Kidney (tissue), 14 donors: ENCODE data around the gene PAK6. TPM values are rescaled to one million over a fixed set of nuclear protein-coding genes. Genes with fewer than 3 reads are reported as not detected.
A peak's percentile ranks its signal among the peaks of the same experiment; 100 is the strongest.

Source experiments
- DNase-seq, 5 donors: peaks; one replicate each; pipeline ENCODE4 v3.0.0-alpha.2; 2013 to 2020
- FAIRE-seq: peaks from 2 replicates; lab custom pipeline; 2012; peaks lifted over from hg19 to GRCh38; lab: Jason Lieb, UNC
- H3K27ac ChIP-seq, 2 donors: one replicate each; pipeline ENCODE4 v1.7.0; 2013; ENCODE audit warnings: low read depth in 2 of 2, low read length in 2 of 2, inconsistent platforms in 1 of 2
- H3K27me3 ChIP-seq: one replicate; pipeline ENCODE4 v1.7.1; 2013; ENCODE audit warnings: low read length, inconsistent platforms; ENCODE audit not compliant: control insufficient read depth, insufficient read depth
- H3K36me3 ChIP-seq, 3 donors: one replicate each; pipeline versions ENCODE4 v1.7.0 to v1.7.1; 2013; ENCODE audit warnings: low read length in 3 of 3, control low read depth in 1 of 3, inconsistent platforms in 1 of 3; ENCODE audit not compliant: insufficient read depth in 3 of 3, control insufficient read depth in 2 of 3
- H3K4me1 ChIP-seq, 3 donors: one replicate each; pipeline versions ENCODE4 v1.7.0 to v1.7.1; 2013; ENCODE audit warnings: low read length in 3 of 3, inconsistent platforms in 1 of 3, low read depth in 1 of 3; ENCODE audit not compliant: control insufficient read depth in 2 of 3, insufficient read depth in 2 of 3
- H3K4me3 ChIP-seq, 3 donors: one replicate each; pipeline versions ENCODE4 v1.7.0 to v1.8.1; 2013; ENCODE audit warnings: low read length in 3 of 3, control low read depth in 1 of 3, inconsistent platforms in 1 of 3
- H3K9ac ChIP-seq, 3 donors: one replicate each; pipeline versions ENCODE4 v1.7.0 to v1.7.1; 2013; ENCODE audit warnings: low read length in 3 of 3, control low read depth in 1 of 3, inconsistent platforms in 1 of 3
- H3K9me3 ChIP-seq, 3 donors: one replicate each; pipeline versions ENCODE4 v1.7.0 to v1.7.1; 2013; ENCODE audit warnings: low read length in 3 of 3, control low read depth in 1 of 3, inconsistent platforms in 1 of 3; ENCODE audit not compliant: control insufficient read depth in 2 of 3, insufficient read depth in 1 of 3
- intact Hi-C: fragments of 100-400 bp; cut with DNase I; formaldehyde crosslinking; loops from one replicate; pipeline ENCODE4 v1.11.1; 2022
- polyA plus RNA-seq: library from polyadenylated mRNA; stranded (reverse); fragments of 350-450 nt; fragmentation: Illumina TruSeq; extraction: RNeasy Lipid Tissue Mini Kit (QIAGEN cat#74804); gene quantifications from one replicate; pipeline ENCODE4 v1.2.3, GENCODE V29; 2014; ENCODE audit warnings: low read depth, low replicate concordance; ENCODE audit not compliant: insufficient read depth
- total RNA-seq: library from RNA; stranded (reverse); fragmentation: NEBNext Ultra II Directional; extraction: Animal tissue kit (Norgen Biotek cat#: 25700); gene quantifications from one replicate; pipeline ENCODE4 v1.2.1, GENCODE V29; 2021
- TF ChIP-seq, protein P1 (sequence below): IDR thresholded peaks from 3 replicates; pipeline ENCODE4 v1.5.1; 2012; ENCODE audit warnings: mild to moderate bottlenecking, moderate library complexity, borderline replicate concordance; ENCODE audit not compliant: insufficient read depth; ENCODE audit errors: extremely low read depth
- donor health status: control.
- donor health status: control.
- donor health status: control.
- donor health status: control.
- donor health status: control.
- donor health status: DM: yes; HTN: yes; CAD: no.
- donor health status: Normal renal cell carcinoma (clear cell type).

The PAK6 gene
- total and polyA plus RNA-seq, 2 donors from 2014 or later = 8.1 to 11.9 TPM

DNA sequence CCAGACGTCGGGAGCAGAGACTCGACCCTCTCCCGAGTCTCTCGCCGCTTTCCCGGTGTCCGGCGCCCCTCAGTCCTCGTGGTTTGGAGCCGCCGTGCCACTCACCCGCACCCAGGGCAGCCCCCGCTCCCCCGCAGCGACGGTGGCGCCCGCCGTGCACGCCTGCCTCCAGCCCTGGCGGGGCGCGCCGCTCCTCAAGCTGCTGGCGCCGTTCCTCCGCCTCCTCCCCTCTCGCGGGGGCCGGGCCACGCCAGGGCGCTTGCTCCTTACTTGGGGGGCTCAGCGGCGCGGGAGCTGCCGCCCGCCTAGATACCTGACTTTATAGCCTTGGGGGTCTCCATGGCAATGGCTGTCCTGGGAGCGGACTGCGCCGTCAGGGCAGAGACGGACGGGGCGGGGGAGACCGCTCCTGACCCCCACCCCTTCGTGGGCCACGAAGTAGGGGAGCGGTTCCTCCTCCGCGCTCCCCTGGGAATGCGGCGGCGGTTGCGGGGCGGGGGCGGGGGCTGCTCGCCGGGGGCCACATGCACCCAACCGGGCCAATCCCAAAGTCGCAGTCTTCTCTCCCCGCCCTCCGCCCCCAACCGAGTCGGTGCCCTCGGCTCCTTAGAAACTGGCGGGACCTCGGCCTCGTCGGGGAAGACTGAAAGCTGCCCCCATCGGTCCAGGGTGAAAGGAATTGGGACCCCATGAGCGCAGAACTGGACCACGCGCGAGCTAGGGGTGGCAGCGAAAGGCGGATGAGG, 44.2 kb downstream of the PAK6 start, which contains the start of gene ANKRD63:
TSS of gene ANKRD63 (minus strand) at position 196 of the 746 bp plus-strand sequence. CDS start 478 bp downstream, outside the sequence.
- H3K27ac ChIP-seq = no peak within 1 kb of the TSS
- H3K27me3 ChIP-seq = peaks cover 27% of the 10 kb centered on the region
- H3K4me1 ChIP-seq = peaks cover 0 to 11% (median 0%) of the 10 kb centered on the region in 3 donors
- TF ChIP-seq, protein P1, sequence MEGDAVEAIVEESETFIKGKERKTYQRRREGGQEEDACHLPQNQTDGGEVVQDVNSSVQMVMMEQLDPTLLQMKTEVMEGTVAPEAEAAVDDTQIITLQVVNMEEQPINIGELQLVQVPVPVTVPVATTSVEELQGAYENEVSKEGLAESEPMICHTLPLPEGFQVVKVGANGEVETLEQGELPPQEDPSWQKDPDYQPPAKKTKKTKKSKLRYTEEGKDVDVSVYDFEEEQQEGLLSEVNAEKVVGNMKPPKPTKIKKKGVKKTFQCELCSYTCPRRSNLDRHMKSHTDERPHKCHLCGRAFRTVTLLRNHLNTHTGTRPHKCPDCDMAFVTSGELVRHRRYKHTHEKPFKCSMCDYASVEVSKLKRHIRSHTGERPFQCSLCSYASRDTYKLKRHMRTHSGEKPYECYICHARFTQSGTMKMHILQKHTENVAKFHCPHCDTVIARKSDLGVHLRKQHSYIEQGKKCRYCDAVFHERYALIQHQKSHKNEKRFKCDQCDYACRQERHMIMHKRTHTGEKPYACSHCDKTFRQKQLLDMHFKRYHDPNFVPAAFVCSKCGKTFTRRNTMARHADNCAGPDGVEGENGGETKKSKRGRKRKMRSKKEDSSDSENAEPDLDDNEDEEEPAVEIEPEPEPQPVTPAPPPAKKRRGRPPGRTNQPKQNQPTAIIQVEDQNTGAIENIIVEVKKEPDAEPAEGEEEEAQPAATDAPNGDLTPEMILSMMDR = no peak
- no peaks in the 10 kb centered on the region for H3K9me3 ChIP-seq
- no peaks in the 10 kb centered on the region for H3K36me3 ChIP-seq
- no peak within 1 kb of the TSS for H3K9ac ChIP-seq
- intact Hi-C loops = no loop called here
- peak within 1 kb of the TSS in 2 of 3 donors; percentile 9 to 46 for H3K4me3 ChIP-seq
- peak in 1 of 5 donors; percentile 64 for DNase-seq
- no peak for FAIRE-seq

DNA sequence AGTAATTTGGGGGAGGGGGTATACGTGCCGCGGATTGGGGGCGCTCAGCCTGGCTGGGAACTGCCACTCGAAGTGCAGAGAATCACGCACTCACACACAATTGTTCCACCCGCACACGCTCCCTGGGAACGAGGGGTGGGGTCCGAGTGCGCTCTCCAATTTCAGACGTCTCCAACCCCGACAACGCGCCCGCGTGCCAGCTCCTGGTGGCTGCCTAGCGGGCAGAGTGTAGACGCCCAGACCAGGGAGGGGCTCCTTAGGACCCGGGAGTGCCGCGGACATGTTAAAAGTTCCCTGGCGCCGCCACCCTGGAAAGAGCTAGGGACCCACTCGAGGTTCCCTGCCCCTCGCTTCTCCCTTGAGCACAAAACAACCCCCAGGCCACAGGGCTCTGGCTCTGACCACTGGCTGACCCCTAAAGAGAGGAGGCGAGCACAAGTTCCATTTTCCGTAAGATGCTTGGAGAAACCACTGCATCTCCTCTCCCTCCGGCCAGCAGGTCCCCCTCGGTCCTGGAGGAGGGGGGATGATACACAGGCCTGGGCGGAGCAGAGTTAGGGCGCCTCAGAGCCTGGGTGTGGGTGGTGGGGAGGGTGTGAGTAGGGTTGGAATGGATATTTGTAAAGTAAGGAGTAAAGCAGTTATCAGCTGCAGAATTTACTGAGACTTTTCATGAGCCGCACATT, 44.9 kb downstream of the PAK6 start:
- no peak for DNase-seq
- no peak for FAIRE-seq

DNA sequence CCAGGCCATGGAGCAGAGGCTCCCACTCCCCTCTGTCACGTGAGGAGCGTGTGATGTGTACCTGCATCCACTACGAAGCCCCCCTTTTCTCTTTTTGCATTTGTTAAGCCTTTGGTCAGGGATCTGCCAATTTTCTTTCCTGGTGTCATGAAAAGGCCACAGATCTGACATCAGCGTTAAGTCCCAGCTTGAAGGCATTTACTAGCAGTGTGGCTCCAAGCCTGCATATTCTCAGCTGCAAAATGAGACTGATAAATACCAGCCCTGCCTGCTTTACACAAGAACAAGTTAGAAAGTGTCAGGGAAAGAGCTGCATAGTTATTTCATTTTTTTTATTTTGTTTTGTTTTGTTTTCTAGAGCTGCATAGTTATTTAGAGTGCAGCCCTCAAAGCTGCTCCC, 46.3 kb downstream of the PAK6 start:
- intact Hi-C loops = no loop called here
- no peak for FAIRE-seq
- Histone ChIP-seq H3K27me3 (peaks cover 21% of the 10 kb centered on the region), H3K9me3 (no peaks in the 10 kb centered on the region), H3K27ac (no peak overlapping the region), H3K36me3 (no peaks in the 10 kb centered on the region), H3K9ac (no peak overlapping the region), H3K4me1 (peaks cover 0 to 14% (median 10%) of the 10 kb centered on the region in 3 donors), H3K4me3 (no peak overlapping the region)
- DNase-seq = peak in 1 of 5 donors; percentile 79
- TF ChIP-seq, protein P1 = no peak

More for the DNA sequence above, 44.9 kb downstream of the PAK6 start:
- TF ChIP-seq, protein P1 = no peak
- Histone ChIP-seq H3K4me3 (no peak overlapping the region), H3K4me1 (peaks cover 0 to 15% (median 4%) of the 10 kb centered on the region in 3 donors), H3K9ac (no peak overlapping the region), H3K27me3 (peaks cover 27% of the 10 kb centered on the region), H3K9me3 (no peaks in the 10 kb centered on the region), H3K36me3 (no peaks in the 10 kb centered on the region), H3K27ac (no peak overlapping the region)
- intact Hi-C loops = no loop called here
